Large intestine (tissue), 3 donors: ENCODE results near the gene KRT24. TPM values are rescaled to one million over a fixed set of nuclear protein-coding genes. Genes with fewer than 3 reads are reported as not detected.

Source experiments
- DNase-seq, 2 donors: peaks; one replicate each; pipeline versions ENCODE4 v3.0.0 to v3.0.0-alpha.2; 2013
- H3K27ac ChIP-seq: one replicate; pipeline ENCODE4 v1.5.1; 2013; ENCODE audit warnings: low read length
- H3K27me3 ChIP-seq: 2 replicates; pipeline ENCODE4 v1.6.1; 2013; ENCODE audit warnings: low read length; ENCODE audit not compliant: control insufficient read depth, insufficient read depth
- H3K36me3 ChIP-seq: 2 replicates; pipeline ENCODE4 v1.6.1; 2013; ENCODE audit warnings: low read length; ENCODE audit not compliant: control insufficient read depth, insufficient read depth
- H3K4me1 ChIP-seq: one replicate; pipeline ENCODE4 v1.6.1; 2013; ENCODE audit warnings: low read length; ENCODE audit not compliant: control insufficient read depth, insufficient read depth
- H3K4me3 ChIP-seq: one replicate; pipeline ENCODE4 v1.5.1; 2013; ENCODE audit warnings: low read length
- H3K9me3 ChIP-seq: one replicate; pipeline ENCODE4 v1.6.1; 2013; ENCODE audit warnings: mild to moderate bottlenecking, low read depth, low read length, moderate library complexity; ENCODE audit not compliant: control insufficient read depth
- WGBS: methylation state at CpG from one replicate; pipeline ENCODE4 v1.1.5; 2013; ENCODE audit warnings: low lambda C conversion rate; ENCODE audit not compliant: insufficient coverage; 5-methylcytosine and 5-hydroxymethylcytosine counted together
- polyA plus RNA-seq: library from polyadenylated mRNA; unstranded; fragments of 120-200 nt; gene quantifications from one replicate; pipeline ENCODE4 v1.2.1, GENCODE V29; 2013

KRT24 gene
- polyA plus RNA-seq, 1 donor: not detected

- H3K4me3 ChIP-seq: no peak overlapping the region
- H3K27me3 ChIP-seq: no peaks in the 10 kb centered on the region
- H3K9me3 ChIP-seq: no peaks in the 10 kb centered on the region
- no peaks in the 10 kb centered on the region for H3K36me3 ChIP-seq
- DNase-seq: no peak
- no CpG with 5 or more reads among the region's 1 CpG for WGBS
- H3K4me1 ChIP-seq: no peaks in the 10 kb centered on the region
- no peak overlapping the region for H3K27ac ChIP-seq
Observed at GRCh38 chr17:40724656-40725055, 21.1 kb upstream of the KRT24 start.

GRCh38 chr17:40722241-40722640, 18.7 kb upstream of the KRT24 start:
- H3K36me3 ChIP-seq: no peaks in the 10 kb centered on the region
- no peak overlapping the region for H3K4me3 ChIP-seq
- H3K27me3 ChIP-seq: no peaks in the 10 kb centered on the region
- H3K27ac ChIP-seq: no peak overlapping the region
- WGBS: no CpG with 5 or more reads among the region's 1 CpG
- no peak for DNase-seq
- H3K4me1 ChIP-seq: no peaks in the 10 kb centered on the region
- no peaks in the 10 kb centered on the region for H3K9me3 ChIP-seq

- Histone ChIP-seq H3K4me3 (no peak overlapping the region), H3K27ac (no peak overlapping the region), H3K27me3 (no peaks in the 10 kb centered on the region), H3K36me3 (no peaks in the 10 kb centered on the region), H3K4me1 (no peaks in the 10 kb centered on the region), H3K9me3 (no peaks in the 10 kb centered on the region)
- 57% methylated on average over 1 of the region's 2 CpGs for whole genome bisulfite sequencing
- no peak for DNase-seq
Observed at GRCh38 chr17:40720899-40721298, 17.3 kb upstream of the KRT24 start.

- Histone ChIP-seq H3K27me3 (no peaks in the 10 kb centered on the region), H3K4me3 (no peak overlapping the region)
- WGBS: no CpG with 5 or more reads among the region's 8 CpGs
Observed at GRCh38 chr17:40718930-40719329, 15.4 kb upstream of the KRT24 start.

GRCh38 chr17:40717776-40718175, 14.2 kb upstream of the KRT24 start:
- Histone ChIP-seq H3K27me3 (no peaks in the 10 kb centered on the region), H3K9me3 (no peaks in the 10 kb centered on the region), H3K27ac (no peak overlapping the region), H3K4me3 (no peak overlapping the region), H3K4me1 (no peaks in the 10 kb centered on the region), H3K36me3 (no peaks in the 10 kb centered on the region)
- no peak for DNase-seq
- no CpG with 5 or more reads among the region's 3 CpGs for WGBS

More at GRCh38 chr17:40718930-40719329, 15.4 kb upstream of the KRT24 start:
- H3K27ac ChIP-seq: no peak overlapping the region
- H3K4me1 ChIP-seq: no peaks in the 10 kb centered on the region
- DNase-seq: no peak
- H3K36me3 ChIP-seq: no peaks in the 10 kb centered on the region
- H3K9me3 ChIP-seq: no peaks in the 10 kb centered on the region

- DNase-seq: no peak
- no peaks in the 10 kb centered on the region for H3K27me3 ChIP-seq
- no peak overlapping the region for H3K27ac ChIP-seq
- H3K36me3 ChIP-seq: no peaks in the 10 kb centered on the region
- WGBS: 85% methylated on average over 1 of the region's 6 CpGs
- no peaks in the 10 kb centered on the region for H3K9me3 ChIP-seq
- H3K4me1 ChIP-seq: no peaks in the 10 kb centered on the region
- H3K4me3 ChIP-seq: no peak overlapping the region
Observed at GRCh38 chr17:40714473-40714872, 10.9 kb upstream of the KRT24 start.

- H3K9me3 ChIP-seq: no peaks in the 10 kb centered on the region
- H3K4me3 ChIP-seq: no peak overlapping the region
- H3K27ac ChIP-seq: no peak overlapping the region
- H3K4me1 ChIP-seq: no peaks in the 10 kb centered on the region
- H3K27me3 ChIP-seq: no peaks in the 10 kb centered on the region
- H3K36me3 ChIP-seq: no peaks in the 10 kb centered on the region
- DNase-seq: no peak
- WGBS: 78% methylated on average over 1 of the region's 7 CpGs
Observed at GRCh38 chr17:40707745-40708144, 4.2 kb upstream of the KRT24 start.

- Histone ChIP-seq H3K27ac (no peak overlapping the region), H3K4me1 (no peaks in the 10 kb centered on the region), H3K27me3 (no peaks in the 10 kb centered on the region), H3K4me3 (no peak overlapping the region), H3K9me3 (no peaks in the 10 kb centered on the region), H3K36me3 (no peaks in the 10 kb centered on the region)
- DNase-seq: no peak
- WGBS: no CpG with 5 or more reads among the region's 4 CpGs
Observed at GRCh38 chr17:40705584-40705983, 2.0 kb upstream of the KRT24 start.

GRCh38 chr17:40702271-40702670, 1.3 kb downstream of the KRT24 start:
- Histone ChIP-seq H3K27me3 (peaks cover 2% of the 10 kb centered on the region), H3K9me3 (no peaks in the 10 kb centered on the region), H3K4me1 (peaks cover 3% of the 10 kb centered on the region), H3K36me3 (no peaks in the 10 kb centered on the region), H3K4me3 (no peak overlapping the region), H3K27ac (no peak overlapping the region)
- no CpG with 5 or more reads among the region's 3 CpGs for WGBS
- DNase-seq: no peak

GRCh38 chr17:40699853-40700252, 3.7 kb downstream of the KRT24 start:
- Histone ChIP-seq H3K27ac (no peak overlapping the region), H3K36me3 (no peaks in the 10 kb centered on the region), H3K4me1 (peaks cover 4% of the 10 kb centered on the region), H3K9me3 (no peaks in the 10 kb centered on the region), H3K27me3 (peaks cover 2% of the 10 kb centered on the region), H3K4me3 (no peak overlapping the region)
- no peak for DNase-seq
- 17% methylated on average over 1 of the region's 5 CpGs for WGBS

GRCh38 chr17:40699371-40699770, 4.2 kb downstream of the KRT24 start:
- Histone ChIP-seq H3K4me1 (peaks cover 4% of the 10 kb centered on the region), H3K9me3 (no peaks in the 10 kb centered on the region), H3K27ac (no peak overlapping the region), H3K36me3 (no peaks in the 10 kb centered on the region), H3K27me3 (peaks cover 2% of the 10 kb centered on the region), H3K4me3 (no peak overlapping the region)
- WGBS: 100% methylated on average over 1 of the region's 9 CpGs
- no peak for DNase-seq
